ENCODE data around the gene NCAM2.

NCAM2 gene

DNA sequence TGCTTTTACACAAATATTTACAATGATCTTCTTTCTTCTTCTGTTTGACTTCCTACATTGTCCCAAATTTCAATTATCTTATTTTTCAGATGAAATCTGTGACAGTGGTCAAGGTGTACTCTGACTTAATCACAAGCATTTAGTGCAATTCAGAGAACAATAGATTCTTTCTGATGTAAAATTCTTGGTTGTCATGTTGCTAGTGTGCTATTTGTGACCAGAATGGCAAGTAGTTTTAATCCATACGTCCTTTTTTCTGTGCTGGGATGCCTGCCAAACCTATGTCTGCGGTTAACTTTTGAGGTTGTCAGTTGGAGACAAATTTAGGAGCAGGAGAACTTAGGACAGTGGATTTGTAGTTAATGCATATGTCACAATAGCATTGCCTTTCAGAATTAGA is 31.0 kb downstream of the NCAM2 start:
- DNase-seq: peak; percentile 38

DNA sequence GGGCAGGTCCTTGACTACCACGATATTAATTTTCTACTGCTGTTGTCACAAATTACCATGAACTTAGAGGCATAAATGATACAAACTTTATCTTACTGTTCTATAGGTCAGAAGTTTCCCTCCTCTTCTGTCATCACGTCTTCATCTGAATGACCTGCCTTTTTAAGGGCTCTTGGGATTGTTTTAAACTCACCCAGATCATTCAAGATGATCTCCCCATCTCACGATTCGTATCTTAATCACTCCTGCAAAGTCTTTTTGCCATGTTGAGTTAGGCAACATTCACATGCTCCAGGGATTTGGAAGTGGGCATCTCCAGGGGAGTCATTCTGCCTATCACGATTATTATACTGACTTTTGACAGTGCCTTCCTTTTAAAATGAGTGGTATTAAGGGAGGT is 32.1 kb downstream of the NCAM2 start:
- DNase-seq: no peak

- no peak for DNase-seq
These were observed 35.8 kb downstream of the NCAM2 start for GRCh38 chr21:21034036-21034435.

DNA sequence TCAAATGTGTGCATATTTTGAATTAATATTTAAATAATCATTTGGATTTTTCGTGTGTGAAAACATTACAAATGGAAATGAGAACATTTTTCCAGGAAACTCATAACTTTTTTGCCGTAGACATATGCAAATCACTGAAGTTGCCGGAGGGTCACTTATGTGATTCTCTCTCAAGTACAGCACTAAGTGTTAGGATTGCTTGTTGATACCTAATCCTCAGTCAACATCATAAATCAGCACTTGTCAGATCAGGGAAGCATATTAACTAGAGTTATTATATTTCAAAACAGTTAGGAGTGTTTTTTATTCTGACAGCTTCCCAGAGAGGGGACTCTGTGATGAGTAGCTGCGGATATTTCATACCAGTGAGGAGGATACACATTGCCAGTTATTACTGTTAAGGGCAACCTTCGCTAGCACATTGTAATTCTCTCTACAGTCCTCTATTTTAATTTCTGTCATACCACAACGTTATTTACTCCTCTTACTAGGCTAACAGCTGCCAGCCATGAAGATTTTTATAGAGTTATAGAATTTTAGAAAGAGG is 41.5 kb downstream of the NCAM2 start:
- DNase-seq: peak; percentile 32

- no peak for DNase-seq
These were observed 47.3 kb downstream of the NCAM2 start for GRCh38 chr21:21045518-21045917.

- no peak for DNase-seq
These were observed 47.9 kb downstream of the NCAM2 start for GRCh38 chr21:21046063-21046462.

DNA sequence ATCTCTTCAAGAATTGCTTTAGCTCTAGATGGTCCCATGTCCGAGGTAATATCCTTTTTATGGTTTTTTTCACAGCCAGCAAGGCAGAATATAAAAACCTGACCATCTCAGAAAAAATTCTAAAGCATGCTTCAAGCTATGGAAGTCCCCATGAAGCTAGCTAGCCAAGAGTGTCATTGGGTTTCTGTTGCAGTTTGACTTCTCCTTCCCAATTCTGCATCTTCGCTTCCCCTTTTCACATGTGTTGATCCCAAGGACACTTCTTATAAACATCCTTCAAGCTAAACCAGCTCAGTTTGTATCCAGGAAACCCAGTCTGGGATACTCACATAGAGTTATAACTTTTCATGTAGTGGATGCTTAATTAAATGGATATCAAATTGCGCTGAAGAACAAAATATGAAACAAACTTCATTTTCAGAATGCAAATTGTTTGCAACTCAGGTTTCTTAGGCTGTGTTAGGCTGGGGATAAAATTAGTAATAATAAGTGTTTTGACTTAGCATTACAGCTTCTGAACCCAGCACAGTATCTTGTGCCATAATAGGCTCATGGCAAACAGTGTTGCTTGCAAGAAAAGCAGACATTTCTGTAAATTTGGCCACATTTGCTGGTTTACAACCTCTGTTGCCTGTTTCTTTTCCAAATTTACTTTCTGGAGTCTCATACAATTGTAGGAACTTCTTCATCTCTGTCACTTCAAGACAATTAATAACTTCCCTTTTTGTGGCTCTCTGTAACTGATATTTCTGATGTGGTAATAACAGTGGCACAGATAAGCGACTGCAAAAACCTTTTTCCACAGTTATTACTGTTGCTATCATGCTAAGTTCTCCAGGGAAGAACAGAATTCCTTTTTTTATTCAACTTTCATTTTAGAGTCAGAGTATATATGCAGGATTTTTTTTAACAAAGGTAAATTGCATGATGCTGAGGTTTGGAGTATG is 53.2 kb downstream of the NCAM2 start:
- DNase-seq: no peak

GRCh38 chr21:21052672-21053071 is 54.5 kb downstream of the NCAM2 start:
- no peak for DNase-seq

- DNase-seq: no peak
These were observed 59.3 kb downstream of the NCAM2 start for GRCh38 chr21:21057349-21058062.

DNA sequence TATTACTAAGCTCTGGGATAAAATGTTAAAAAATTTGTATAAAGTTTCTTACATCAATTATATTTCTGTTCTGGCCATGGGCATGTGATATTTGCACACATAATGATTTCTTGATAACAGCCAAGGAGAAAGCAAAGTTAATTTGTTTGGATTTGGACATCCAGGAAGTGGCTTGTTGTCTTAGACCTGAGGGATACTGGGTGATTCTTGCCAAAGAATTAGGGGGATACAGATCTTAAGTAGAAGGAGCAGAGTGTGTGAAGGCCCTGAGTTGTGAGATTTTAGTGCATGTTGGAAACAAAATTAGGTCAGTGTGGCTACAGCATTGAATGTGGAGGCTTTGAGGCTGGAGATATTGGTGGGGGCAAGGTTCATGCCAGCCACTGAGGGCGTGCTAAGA is 65.6 kb downstream of the NCAM2 start:
- no peak for DNase-seq

- DNase-seq: no peak
These were observed 66.1 kb downstream of the NCAM2 start for GRCh38 chr21:21064353-21064752.

DNA sequence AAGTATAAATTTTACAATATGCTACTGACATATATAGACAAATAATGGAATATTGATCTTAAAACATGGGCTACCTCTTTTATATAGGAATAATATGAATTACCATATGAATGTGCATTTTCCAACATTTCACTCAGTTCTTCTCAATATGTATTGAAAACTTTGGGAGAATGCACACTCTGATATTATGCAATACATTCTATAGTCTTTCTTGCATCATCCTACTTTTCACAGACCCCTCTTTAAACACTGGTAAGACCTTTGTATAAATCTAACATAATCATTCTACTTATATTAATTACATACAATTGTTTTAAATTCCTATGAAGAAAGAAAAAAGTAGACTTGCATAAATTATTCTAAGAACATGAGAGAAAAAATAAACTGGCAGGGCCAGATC is 69.2 kb downstream of the NCAM2 start:
- no peak for DNase-seq

DNA sequence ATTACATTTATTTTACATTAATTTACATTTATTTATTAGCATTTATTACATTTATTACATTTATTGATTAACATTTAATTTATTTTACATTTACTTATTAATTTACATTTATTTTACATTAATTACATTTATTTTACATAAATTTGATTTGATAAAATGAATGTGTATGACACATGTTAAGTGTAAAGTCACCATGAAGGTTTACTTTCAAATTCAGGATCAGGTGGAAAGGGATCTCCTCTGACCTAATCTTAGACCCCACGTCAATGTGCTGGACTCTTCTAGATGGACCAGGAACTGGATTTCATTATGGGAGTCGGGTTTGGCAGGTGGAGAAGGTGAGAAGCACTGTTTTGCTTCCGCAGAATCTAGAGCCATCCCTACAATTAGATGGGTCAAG is 76.1 kb downstream of the NCAM2 start:
- DNase-seq: no peak

DNA sequence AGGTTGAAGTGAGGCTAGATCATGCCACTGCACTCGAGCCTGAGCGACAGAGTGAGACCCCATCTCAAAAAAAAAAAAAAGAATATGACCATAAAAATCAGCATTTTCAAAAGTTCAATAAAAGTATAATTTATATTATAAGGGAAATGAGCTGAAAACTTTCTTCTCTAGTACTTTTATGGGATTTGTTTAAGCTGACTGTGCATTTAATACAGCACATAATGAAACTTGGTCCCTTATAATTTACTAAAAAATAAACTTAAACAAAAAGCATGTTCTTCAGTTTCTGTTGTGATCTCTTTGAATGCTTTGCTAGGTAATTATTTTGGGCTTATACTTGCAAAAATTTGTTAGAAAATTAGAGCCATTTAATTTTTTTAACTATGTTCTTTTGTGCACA is 77.8 kb downstream of the NCAM2 start:
- DNase-seq: no peak

- DNase-seq: no peak
These were observed 78.3 kb downstream of the NCAM2 start for GRCh38 chr21:21076491-21076890.

DNA sequence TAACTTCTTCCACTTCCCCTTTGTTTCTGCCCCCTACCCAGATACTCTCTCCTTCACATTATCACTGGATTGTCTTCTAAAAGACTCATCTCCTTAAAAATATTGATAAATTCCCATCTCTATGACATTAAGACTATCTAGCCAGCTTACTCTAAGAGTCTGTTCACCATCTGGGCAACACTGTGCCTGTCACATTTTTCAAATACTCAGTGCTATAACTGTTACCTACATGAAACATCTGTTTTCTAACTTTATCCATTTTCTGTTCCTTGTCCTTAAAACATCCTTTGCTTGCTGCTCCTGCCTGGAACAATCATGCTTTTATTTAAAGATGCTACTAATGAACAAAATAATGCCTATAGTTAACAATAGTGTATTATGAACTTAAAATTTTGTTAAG is 81.4 kb downstream of the NCAM2 start:
- DNase-seq: no peak

GRCh38 chr21:21084179-21084578 is 86.0 kb downstream of the NCAM2 start:
- DNase-seq: no peak

GRCh38 chr21:21085206-21085605 is 87.0 kb downstream of the NCAM2 start:
- DNase-seq: no peak

- DNase-seq: no peak
These were observed 98.7 kb downstream of the NCAM2 start for GRCh38 chr21:21096956-21097355.

GRCh38 chr21:21097466-21097865 is 99.3 kb downstream of the NCAM2 start:
- DNase-seq: no peak

- peak; percentile 60 for DNase-seq
These were observed 103.7 kb downstream of the NCAM2 start for GRCh38 chr21:21101911-21102310.

- no peak for DNase-seq
These were observed 104.7 kb downstream of the NCAM2 start for GRCh38 chr21:21102896-21103295.

GRCh38 chr21:21103692-21104091 is 105.5 kb downstream of the NCAM2 start:
- DNase-seq: no peak

GRCh38 chr21:21109736-21110135 is 111.5 kb downstream of the NCAM2 start:
- DNase-seq: no peak

Measured in SHP77 treated with DMSO at 0.1 percent for 48 hours (cell line).